A549 (cell line): ENCODE measurements around the gene B3GNT2. TPM values are rescaled to one million over a fixed set of nuclear protein-coding genes. Genes with fewer than 3 reads are reported as not detected.

ENCODE experiments used
- ATAC-seq, 2 experiments: fragments of 200-7000 bp in 1 of 2; fragments of >200 bp in 1 of 2; cut with Nextera tagmentation in 1 of 2; cut with Tn5 transposase in 1 of 2; 3 replicates each; pipeline versions ENCODE4 v1.8.0 to v1.9.1; 2018 to 2020; ENCODE audit warnings: mild to moderate bottlenecking in 1 of 2, moderate library complexity in 1 of 2
- CTCF ChIA-PET: fragments of 300-600 bp; sonication (Branson Sonifier 250); formaldehyde crosslinking; extraction: SDS; loops from one replicate; lab custom pipeline; 2021; ENCODE audit warnings: antibody characterized with exemption, inconsistent platforms; lab: Yijun Ruan, JAX
- POLR2A ChIA-PET: fragments of 350-600 bp; formaldehyde crosslinking; extraction: SDS; loops from one replicate; lab custom pipeline; 2021; ENCODE audit warnings: antibody characterized with exemption, inconsistent platforms; lab: Yijun Ruan, JAX
- DNase-seq, 2 experiments: peaks; one replicate each; pipeline versions ENCODE4 v3.0.0 to v3.0.0-alpha.2; 2011 to 2016; ENCODE audit warnings: low read depth in 1 of 2, low spot score in 1 of 2
- FAIRE-seq: peaks from 2 replicates; lab custom pipeline; 2011; peaks lifted over from hg19 to GRCh38; lab: Jason Lieb, UNC
- H3K27ac ChIP-seq, 2 experiments: fragments of >200 bp; sonication (Bioruptor Twin); formaldehyde crosslinking; 3 replicates each; pipeline ENCODE4 v1.5.1; 2016 to 2017
- H3K4me1 ChIP-seq: fragments of >200 bp; sonication (Bioruptor Twin); formaldehyde crosslinking; 3 replicates; pipeline ENCODE4 v1.6.1; 2016
- H3K4me2 ChIP-seq: fragments of >200 bp; sonication (Bioruptor Twin); formaldehyde crosslinking; 3 replicates; pipeline ENCODE4 v1.6.1; 2016
- H3K4me3 ChIP-seq: fragments of >200 bp; sonication (Bioruptor Twin); formaldehyde crosslinking; 3 replicates; pipeline ENCODE4 v1.5.1; 2016
- H3K9me3 ChIP-seq: fragments of >200 bp; sonication (Bioruptor Twin); formaldehyde crosslinking; 3 replicates; pipeline ENCODE4 v1.6.1; 2016
- CBX8 ChIP-seq: fragments of 200-600 bp; sonication (generic); IDR thresholded peaks from 2 replicates; pipeline ENCODE4 v1.6.1; 2016
- EHF ChIP-seq: fragments of 250-450 bp; sonication (Bioruptor Pico); IDR thresholded peaks from 2 replicates; pipeline ENCODE4 v1.5.0; 2020; ENCODE audit warnings: mild to moderate bottlenecking
- EP300 ChIP-seq, 2 experiments: fragments of >200 bp; sonication (Bioruptor Twin); formaldehyde crosslinking; IDR thresholded peaks; 2 replicates in 1 of 2; 3 replicates in 1 of 2; pipeline ENCODE4 v1.6.1; 2016 to 2017
- FOSB ChIP-seq: fragments of 250-450 bp; sonication (Bioruptor Pico); IDR thresholded peaks from 2 replicates; pipeline ENCODE4 v1.5.0; 2020; ENCODE audit warnings: mild to moderate bottlenecking, moderate library complexity
- GATA3 ChIP-seq: IDR thresholded peaks from 2 replicates; pipeline ENCODE4 v1.6.1; 2012; ENCODE audit warnings: borderline replicate concordance
- HEYL ChIP-seq: fragments of 250-450 bp; sonication (Bioruptor Pico); IDR thresholded peaks from 2 replicates; pipeline ENCODE4 v1.8.0; 2021; ENCODE audit warnings: mild to moderate bottlenecking, moderate library complexity
- HOXB13 ChIP-seq: fragments of 250-450 bp; sonication (Bioruptor Pico); IDR thresholded peaks from 2 replicates; pipeline ENCODE4 v1.5.0; 2020; ENCODE audit warnings: low read depth, mild to moderate bottlenecking, moderate library complexity
- HOXB5 ChIP-seq: fragments of 250-450 bp; sonication (Bioruptor Pico); IDR thresholded peaks from 2 replicates; pipeline ENCODE4 v1.5.0; 2020; ENCODE audit warnings: mild to moderate bottlenecking, moderate library complexity
- KDM5A ChIP-seq: fragments of 200-600 bp; sonication (generic); IDR thresholded peaks from 2 replicates; pipeline ENCODE4 v1.6.1; 2016; ENCODE audit warnings: antibody characterized with exemption, mild to moderate bottlenecking
- MAFK ChIP-seq: fragments of 450-650 bp; IDR thresholded peaks from 2 replicates; pipeline ENCODE4 v1.6.1; 2014; ENCODE audit not compliant: partially characterized antibody
- NPAS2 ChIP-seq: fragments of 250-450 bp; sonication (Bioruptor Pico); IDR thresholded peaks from 2 replicates; pipeline ENCODE4 v1.8.0; 2022; ENCODE audit warnings: mild to moderate bottlenecking, moderate library complexity, borderline replicate concordance
- POLR2AphosphoS2 ChIP-seq: conservative IDR thresholded peaks from 2 replicates; pipeline ENCODE4 v1.6.1; 2012; ENCODE audit warnings: low read length, improper control_type of control experiment, inconsistent platforms
- RAD21 ChIP-seq, 2 experiments: fragments of >200 bp in 1 of 2; sonication (Bioruptor Twin) in 1 of 2; formaldehyde crosslinking in 1 of 2; IDR thresholded peaks in 1 of 2; conservative IDR thresholded peaks in 1 of 2; 2 replicates in 1 of 2; 3 replicates in 1 of 2; pipeline ENCODE4 v1.6.1; 2012 to 2018; ENCODE audit warnings: inconsistent platforms in 1 of 2
- RARB ChIP-seq: fragments of 250-450 bp; sonication (Bioruptor Pico); IDR thresholded peaks from 2 replicates; pipeline ENCODE4 v1.8.0; 2021; ENCODE audit warnings: mild to moderate bottlenecking, moderate library complexity
- RFX5 ChIP-seq: fragments of 450-650 bp; IDR thresholded peaks from 2 replicates; pipeline ENCODE4 v1.7.1; 2014; ENCODE audit warnings: antibody characterized with exemption, mild to moderate bottlenecking, moderate library complexity
- ZC3H11A ChIP-seq: fragments of 450-650 bp; IDR thresholded peaks from 2 replicates; pipeline ENCODE4 v1.6.1; 2014; ENCODE audit warnings: antibody characterized with exemption, mild to moderate bottlenecking
- ZFP36 ChIP-seq: fragments of 450-650 bp; IDR thresholded peaks from 2 replicates; pipeline ENCODE4 v1.6.1; 2014; ENCODE audit warnings: borderline replicate concordance; ENCODE audit not compliant: partially characterized antibody
- ZNF302 ChIP-seq: fragments of 250-450 bp; sonication (Bioruptor Pico); IDR thresholded peaks from 2 replicates; pipeline ENCODE4 v1.9.0; 2021; ENCODE audit warnings: inconsistent platforms, mild to moderate bottlenecking, moderate library complexity
- ZSCAN20 ChIP-seq: fragments of 250-450 bp; sonication (Bioruptor Pico); IDR thresholded peaks from 2 replicates; pipeline ENCODE4 v1.8.0; 2022; ENCODE audit warnings: mild to moderate bottlenecking, moderate library complexity
- WGBS: methylation state at CpG from one replicate; pipeline ENCODE4 v1.1.6; 2017; ENCODE audit errors: missing lambda C conversion rate; 5-methylcytosine and 5-hydroxymethylcytosine counted together
- polyA plus RNA-seq, 4 experiments: library from polyadenylated mRNA; depleted of rRNA in 3 of 4; stranded (reverse); fragments of >200 nt; fragmentation: RNase III in 1 of 4; extraction: RNeasy Plus Mini Kit Qiagen cat#74134 plus additional on column Dnase treatment in 1 of 4; gene quantifications; 2 replicates in 3 of 4; 3 replicates in 1 of 4; pipeline ENCODE4 v1.2.3, GENCODE V29; 2011 to 2017
- TF ChIP-seq, protein P1 (sequence below): IDR thresholded peaks from 2 replicates; pipeline ENCODE4 v1.6.1; 2012
- TF ChIP-seq, protein P2 (sequence below): fragments of 250-450 bp; sonication (Bioruptor Pico); IDR thresholded peaks from 2 replicates; pipeline ENCODE4 v1.5.0; 2020; ENCODE audit warnings: low read depth, mild to moderate bottlenecking, moderate library complexity
- TF ChIP-seq, protein P3 (sequence below): IDR thresholded peaks from 2 replicates; pipeline ENCODE4 v1.6.1; 2012; ENCODE audit warnings: low read depth, borderline replicate concordance
- TF ChIP-seq, protein P4 (sequence below): IDR thresholded peaks from 2 replicates; pipeline ENCODE4 v1.6.1; 2012
- TF ChIP-seq, protein P5 (sequence below): fragments of 200-600 bp; sonication (generic); IDR thresholded peaks from 2 replicates; pipeline ENCODE4 v1.6.1; 2016; ENCODE audit warnings: antibody characterized with exemption, mild to moderate bottlenecking, moderate library complexity

The B3GNT2 gene
- polyA plus RNA-seq, 2 of the 4 experiments (the other 2 are of a cell fraction), result 21.3 to 29.4 TPM

DNA sequence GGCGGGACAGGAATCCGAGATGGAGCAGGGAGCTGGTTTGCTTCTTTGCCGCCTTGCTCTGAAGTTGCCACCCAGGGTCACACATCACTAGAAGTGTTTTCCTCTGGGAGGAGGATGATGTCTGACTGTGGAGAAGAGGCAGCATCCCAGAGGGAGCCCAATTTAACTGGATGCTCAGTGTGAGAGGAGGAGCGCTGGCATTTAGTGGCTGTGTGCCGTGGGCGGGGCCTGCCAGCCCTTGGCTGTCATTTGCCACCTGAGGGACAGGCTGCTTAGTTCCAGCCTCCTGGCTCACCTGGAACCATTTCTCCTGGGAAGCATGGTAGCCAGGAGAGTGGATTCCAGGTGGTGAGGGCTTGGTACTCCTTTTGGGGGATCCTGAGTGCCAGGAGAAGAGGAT is 9.6 kb downstream of the B3GNT2 start:
- POLR2A ChIA-PET, result no interaction called here
- TF ChIP-seq, protein P1, sequence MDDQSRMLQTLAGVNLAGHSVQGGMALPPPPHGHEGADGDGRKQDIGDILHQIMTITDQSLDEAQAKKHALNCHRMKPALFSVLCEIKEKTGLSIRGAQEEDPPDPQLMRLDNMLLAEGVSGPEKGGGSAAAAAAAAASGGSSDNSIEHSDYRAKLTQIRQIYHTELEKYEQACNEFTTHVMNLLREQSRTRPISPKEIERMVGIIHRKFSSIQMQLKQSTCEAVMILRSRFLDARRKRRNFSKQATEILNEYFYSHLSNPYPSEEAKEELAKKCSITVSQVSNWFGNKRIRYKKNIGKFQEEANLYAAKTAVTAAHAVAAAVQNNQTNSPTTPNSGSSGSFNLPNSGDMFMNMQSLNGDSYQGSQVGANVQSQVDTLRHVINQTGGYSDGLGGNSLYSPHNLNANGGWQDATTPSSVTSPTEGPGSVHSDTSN, result no peak
- TF ChIP-seq FOSB (CRISPR knock-in tag) (no peak), ZC3H11A (no peak), KDM5A (no peak), CBX8 (no peak), HOXB5 (CRISPR knock-in tag) (no peak), HEYL (CRISPR knock-in tag) (no peak)
- TF ChIP-seq, protein P2, sequence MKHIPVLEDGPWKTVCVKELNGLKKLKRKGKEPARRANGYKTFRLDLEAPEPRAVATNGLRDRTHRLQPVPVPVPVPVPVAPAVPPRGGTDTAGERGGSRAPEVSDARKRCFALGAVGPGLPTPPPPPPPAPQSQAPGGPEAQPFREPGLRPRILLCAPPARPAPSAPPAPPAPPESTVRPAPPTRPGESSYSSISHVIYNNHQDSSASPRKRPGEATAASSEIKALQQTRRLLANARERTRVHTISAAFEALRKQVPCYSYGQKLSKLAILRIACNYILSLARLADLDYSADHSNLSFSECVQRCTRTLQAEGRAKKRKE (CRISPR knock-in tag), result no peak
- DNase-seq (no peak), ATAC-seq (no peak), FAIRE-seq (no peak)
- CTCF ChIA-PET, result no interaction called here
- no peaks in the 10 kb centered on the region for H3K9me3 ChIP-seq
- H3K4me2 ChIP-seq, result no peak overlapping the region
- H3K27ac ChIP-seq, result no peak overlapping the region
- no peak overlapping the region for H3K4me3 ChIP-seq
- H3K4me1 ChIP-seq, result peaks cover 6% of the 10 kb centered on the region; the same call in 2 of the 3 replicates
- WGBS, result 95% methylated on average over 6 of the region's 6 CpGs

DNA sequence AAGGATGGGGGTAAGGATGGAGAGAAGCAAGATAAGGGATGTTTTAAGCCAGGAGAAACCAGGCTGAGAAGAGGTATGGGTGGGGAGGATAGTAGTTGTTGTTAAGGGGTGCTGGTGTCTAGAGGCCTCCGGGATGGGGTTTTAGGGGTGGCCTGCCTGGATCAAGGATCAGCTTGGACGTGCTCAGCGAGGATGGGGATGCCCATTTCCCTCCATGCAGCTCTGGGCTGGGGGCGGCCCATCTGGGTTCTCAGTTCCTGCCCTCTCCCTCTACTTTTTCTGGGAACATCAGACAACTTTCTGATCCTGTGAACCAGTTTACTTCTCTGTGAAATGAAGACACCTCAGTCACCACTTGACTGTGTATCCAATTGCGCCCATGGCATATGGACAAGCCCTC is 10.1 kb downstream of the B3GNT2 start:
- CTCF ChIA-PET, result no interaction called here
- 94% methylated on average over 5 of the region's 5 CpGs for WGBS

DNA sequence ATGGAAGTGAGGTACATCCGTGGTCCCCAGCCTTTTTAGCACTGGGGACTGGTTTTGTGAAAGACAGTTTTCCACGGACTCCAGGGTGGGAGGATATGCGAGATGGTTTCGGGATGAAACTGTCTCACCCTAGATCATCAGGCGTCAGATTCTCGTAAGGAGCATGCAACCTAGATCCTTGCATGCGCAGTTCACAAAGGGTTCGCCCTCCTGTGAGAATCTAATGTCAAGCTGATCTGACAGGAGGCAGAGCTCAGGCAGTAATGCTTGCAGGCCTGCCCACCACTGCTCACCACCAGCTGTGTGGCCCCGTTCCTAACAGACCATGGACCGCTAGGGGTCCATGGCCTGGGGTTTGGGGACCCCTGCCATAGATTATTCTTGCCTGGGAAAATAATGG is 11.6 kb downstream of the B3GNT2 start:
- no peak for DNase-seq
- 92% methylated on average over 10 of the region's 10 CpGs for WGBS
- Histone ChIP-seq H3K27ac (no peak overlapping the region), H3K4me3 (no peak overlapping the region), H3K4me2 (no peak overlapping the region), H3K9me3 (no peaks in the 10 kb centered on the region), H3K4me1 (peaks cover 6% of the 10 kb centered on the region; the same call in 2 of the 3 replicates)
- ChIA-PET CTCF (no interaction called here), POLR2A (no interaction called here)
- FAIRE-seq, result no peak
- ATAC-seq, result no peak
- no peak for TF ChIP-seq POLR2AphosphoS2
- no peak for TF ChIP-seq MAFK
- TF ChIP-seq RFX5, result no peak
- TF ChIP-seq NPAS2 (CRISPR knock-in tag), result no peak
- TF ChIP-seq HOXB13 (CRISPR knock-in tag), result no peak
- TF ChIP-seq, protein P1, result no peak
- no peak for TF ChIP-seq ZNF302 (CRISPR knock-in tag)
- TF ChIP-seq RARB (CRISPR knock-in tag), result no peak
- no peak for TF ChIP-seq EHF (CRISPR knock-in tag)
- TF ChIP-seq, protein P3, sequence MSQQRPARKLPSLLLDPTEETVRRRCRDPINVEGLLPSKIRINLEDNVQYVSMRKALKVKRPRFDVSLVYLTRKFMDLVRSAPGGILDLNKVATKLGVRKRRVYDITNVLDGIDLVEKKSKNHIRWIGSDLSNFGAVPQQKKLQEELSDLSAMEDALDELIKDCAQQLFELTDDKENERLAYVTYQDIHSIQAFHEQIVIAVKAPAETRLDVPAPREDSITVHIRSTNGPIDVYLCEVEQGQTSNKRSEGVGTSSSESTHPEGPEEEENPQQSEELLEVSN, result no peak
- no peak for TF ChIP-seq FOSB (CRISPR knock-in tag)
- TF ChIP-seq RAD21 (conservative IDR thresholded peaks at IDR 0.05 in 1 of 2, IDR thresholded peaks at IDR 0.05 in 1 of 2), result no peak
- TF ChIP-seq, protein P4, sequence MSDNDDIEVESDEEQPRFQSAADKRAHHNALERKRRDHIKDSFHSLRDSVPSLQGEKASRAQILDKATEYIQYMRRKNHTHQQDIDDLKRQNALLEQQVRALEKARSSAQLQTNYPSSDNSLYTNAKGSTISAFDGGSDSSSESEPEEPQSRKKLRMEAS, result no peak
- TF ChIP-seq ZSCAN20 (CRISPR knock-in tag), result no peak
- TF ChIP-seq, protein P2 (CRISPR knock-in tag), result no peak
- TF ChIP-seq ZC3H11A, result no peak
- no peak for TF ChIP-seq ZFP36
- no peak for TF ChIP-seq KDM5A

More for the DNA sequence above, 10.1 kb downstream of the B3GNT2 start:
- no peak overlapping the region for H3K4me3 ChIP-seq
- no peak overlapping the region for H3K4me2 ChIP-seq
- ATAC-seq (no peak; a peak in 1 of 6 replicates), FAIRE-seq (no peak), DNase-seq (no peak)
- no peak overlapping the region for H3K27ac ChIP-seq
- TF ChIP-seq EP300 (IDR thresholded peaks at IDR 0.05) (no peak), HEYL (CRISPR knock-in tag) (no peak), GATA3 (no peak)
- TF ChIP-seq, protein P5, sequence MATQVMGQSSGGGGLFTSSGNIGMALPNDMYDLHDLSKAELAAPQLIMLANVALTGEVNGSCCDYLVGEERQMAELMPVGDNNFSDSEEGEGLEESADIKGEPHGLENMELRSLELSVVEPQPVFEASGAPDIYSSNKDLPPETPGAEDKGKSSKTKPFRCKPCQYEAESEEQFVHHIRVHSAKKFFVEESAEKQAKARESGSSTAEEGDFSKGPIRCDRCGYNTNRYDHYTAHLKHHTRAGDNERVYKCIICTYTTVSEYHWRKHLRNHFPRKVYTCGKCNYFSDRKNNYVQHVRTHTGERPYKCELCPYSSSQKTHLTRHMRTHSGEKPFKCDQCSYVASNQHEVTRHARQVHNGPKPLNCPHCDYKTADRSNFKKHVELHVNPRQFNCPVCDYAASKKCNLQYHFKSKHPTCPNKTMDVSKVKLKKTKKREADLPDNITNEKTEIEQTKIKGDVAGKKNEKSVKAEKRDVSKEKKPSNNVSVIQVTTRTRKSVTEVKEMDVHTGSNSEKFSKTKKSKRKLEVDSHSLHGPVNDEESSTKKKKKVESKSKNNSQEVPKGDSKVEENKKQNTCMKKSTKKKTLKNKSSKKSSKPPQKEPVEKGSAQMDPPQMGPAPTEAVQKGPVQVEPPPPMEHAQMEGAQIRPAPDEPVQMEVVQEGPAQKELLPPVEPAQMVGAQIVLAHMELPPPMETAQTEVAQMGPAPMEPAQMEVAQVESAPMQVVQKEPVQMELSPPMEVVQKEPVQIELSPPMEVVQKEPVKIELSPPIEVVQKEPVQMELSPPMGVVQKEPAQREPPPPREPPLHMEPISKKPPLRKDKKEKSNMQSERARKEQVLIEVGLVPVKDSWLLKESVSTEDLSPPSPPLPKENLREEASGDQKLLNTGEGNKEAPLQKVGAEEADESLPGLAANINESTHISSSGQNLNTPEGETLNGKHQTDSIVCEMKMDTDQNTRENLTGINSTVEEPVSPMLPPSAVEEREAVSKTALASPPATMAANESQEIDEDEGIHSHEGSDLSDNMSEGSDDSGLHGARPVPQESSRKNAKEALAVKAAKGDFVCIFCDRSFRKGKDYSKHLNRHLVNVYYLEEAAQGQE, result no peak
- peaks cover 6% of the 10 kb centered on the region; the same call in 2 of the 3 replicates for H3K4me1 ChIP-seq
- H3K9me3 ChIP-seq, result no peaks in the 10 kb centered on the region
- POLR2A ChIA-PET, result no interaction called here
